GM23338 (cell line): ENCODE results near the gene SELENOO. TPM values are rescaled to one million over a fixed set of nuclear protein-coding genes. Genes with fewer than 3 reads are reported as not detected.

ENCODE experiments used
- ATAC-seq: fragments of 200-7000 bp; cut with Tn5 transposase; 3 replicates; pipeline ENCODE4 v1.9.1; 2020
- DNase-seq: peaks from one replicate; pipeline ENCODE4 v3.0.0-alpha.2; 2015; ENCODE audit warnings: low spot score
- H2AFZ ChIP-seq: fragments of 200-600 bp; sonication (generic); 2 replicates; pipeline ENCODE4 v1.8.0; 2016; ENCODE audit warnings: antibody characterized with exemption, mild to moderate bottlenecking, moderate library complexity
- H3F3A ChIP-seq: fragments of 200-600 bp; sonication (generic); replicated peaks from 2 replicates; pipeline ENCODE4 v1.8.0; 2017; ENCODE audit warnings: antibody characterized with exemption, mixed run types, low read depth
- H3K27ac ChIP-seq: fragments of 200-600 bp; sonication (generic); 2 replicates; pipeline ENCODE4 v1.6.1; 2016; ENCODE audit warnings: low read depth
- H3K27me3 ChIP-seq: fragments of 200-600 bp; sonication (generic); 2 replicates; pipeline ENCODE4 v1.8.0; 2016; ENCODE audit warnings: mild to moderate bottlenecking, mixed run types, moderate library complexity; ENCODE audit not compliant: insufficient read depth
- H3K36me3 ChIP-seq: fragments of 200-600 bp; sonication (generic); 2 replicates; pipeline ENCODE4 v1.8.0; 2016; ENCODE audit warnings: mild to moderate bottlenecking; ENCODE audit not compliant: insufficient read depth
- H3K4me1 ChIP-seq: fragments of 200-600 bp; sonication (generic); 2 replicates; pipeline ENCODE4 v1.8.0; 2016; ENCODE audit warnings: mild to moderate bottlenecking, moderate library complexity; ENCODE audit not compliant: insufficient read depth
- H3K4me2 ChIP-seq: fragments of 200-600 bp; sonication (generic); 2 replicates; pipeline ENCODE4 v1.7.1; 2017; ENCODE audit warnings: mixed run types
- H3K4me3 ChIP-seq: fragments of 200-600 bp; sonication (generic); 2 replicates; pipeline ENCODE4 v1.6.1; 2016; ENCODE audit warnings: mixed run types
- H3K79me2 ChIP-seq: fragments of 200-600 bp; sonication (generic); replicated peaks from 2 replicates; pipeline ENCODE4 v1.8.0; 2017; ENCODE audit warnings: mild to moderate bottlenecking; ENCODE audit not compliant: insufficient read depth
- H3K9me2 ChIP-seq: fragments of 200-600 bp; sonication (generic); 2 replicates; pipeline ENCODE4 v1.8.0; 2017; ENCODE audit not compliant: insufficient read depth
- H4K20me1 ChIP-seq: fragments of 200-600 bp; sonication (generic); replicated peaks from 2 replicates; pipeline ENCODE4 v1.8.0; 2017; ENCODE audit warnings: mild to moderate bottlenecking; ENCODE audit not compliant: insufficient read depth
- H3K27ac Mint-ChIP-seq: 2 replicates; pipeline ENCODE4 v1.8.0; 2020; ENCODE audit warnings: inconsistent platforms, mild to moderate bottlenecking, moderate library complexity, mixed read lengths
- H3K27me3 Mint-ChIP-seq: 3 replicates; pipeline ENCODE4 v1.8.0; 2022; ENCODE audit warnings: low read depth, mild to moderate bottlenecking, moderate library complexity, mixed read lengths, inconsistent platforms; ENCODE audit not compliant: insufficient read depth, poor library complexity
- H3K36me3 Mint-ChIP-seq: 3 replicates; pipeline ENCODE4 v1.8.0; 2021; ENCODE audit warnings: low read depth, mild to moderate bottlenecking, inconsistent platforms, moderate library complexity, mixed read lengths
- H3K4me1 Mint-ChIP-seq: 3 replicates; pipeline ENCODE4 v1.8.0; 2020; ENCODE audit warnings: mild to moderate bottlenecking, inconsistent platforms, mixed read lengths
- H3K4me3 Mint-ChIP-seq: 3 replicates; pipeline ENCODE4 v1.8.0; 2021; ENCODE audit warnings: moderate library complexity, mild to moderate bottlenecking, inconsistent platforms, mixed read lengths
- H3K9me3 Mint-ChIP-seq: 3 replicates; pipeline ENCODE4 v1.8.0; 2020; ENCODE audit warnings: moderate library complexity, mild to moderate bottlenecking, inconsistent platforms, mixed read lengths
- EZH2phosphoT487 ChIP-seq: fragments of 200-600 bp; sonication (generic); IDR thresholded peaks from one replicate; pipeline ENCODE4 v1.8.1; 2018; ENCODE audit warnings: antibody characterized with exemption; ENCODE audit not compliant: unreplicated experiment
- POLR2AphosphoS5 ChIP-seq: IDR thresholded peaks from 2 replicates; pipeline ENCODE4 v1.6.1; 2016; ENCODE audit warnings: antibody characterized with exemption, low read depth
- ZNF331 ChIP-seq: fragments of 250-450 bp; sonication (Bioruptor Pico); IDR thresholded peaks from 2 replicates; pipeline ENCODE4 v1.5.0; 2020; ENCODE audit warnings: low read depth, mild to moderate bottlenecking, moderate library complexity
- polyA plus RNA-seq: library from polyadenylated mRNA; unstranded; fragments of >200 nt; fragmentation: Nextera tagmentation; extraction: Ambion mirVana; gene quantifications from 2 replicates; pipeline ENCODE4 v1.2.1, GENCODE V29; 2016
- total RNA-seq: library from RNA; depleted of rRNA; stranded (reverse); fragments of >200 nt; shearing (Covaris generic); gene quantifications from 2 replicates; pipeline ENCODE4 v1.2.3, GENCODE V29; 2014
- TF ChIP-seq, protein P1 (sequence below): fragments of 250-450 bp; sonication (Bioruptor Pico); IDR thresholded peaks from 2 replicates; pipeline ENCODE4 v1.5.0; 2020; ENCODE audit warnings: mild to moderate bottlenecking, moderate library complexity
- TF ChIP-seq, protein P2 (sequence below), 2 experiments: fragments of 200-600 bp in 1 of 2; sonication (generic) in 1 of 2; conservative IDR thresholded peaks; 2 replicates each; pipeline versions ENCODE4 v1.5.1 to v1.6.1; 2016 to 2017; ENCODE audit warnings: antibody characterized with exemption in 2 of 2, low read depth in 2 of 2, mild to moderate bottlenecking in 2 of 2, moderate library complexity in 1 of 2
- TF ChIP-seq, protein P3 (sequence below): IDR thresholded peaks from 2 replicates; pipeline ENCODE4 v1.6.1; 2016; ENCODE audit warnings: antibody characterized with exemption
- TF ChIP-seq, protein P4 (sequence below): IDR thresholded peaks from one replicate; pipeline ENCODE4 v1.6.1; 2018; ENCODE audit warnings: antibody characterized with exemption; ENCODE audit not compliant: unreplicated experiment

Gene SELENOO
- total and polyA plus RNA-seq, 2 experiments from 2014 or later: 6.8 to 21.3 TPM

DNA sequence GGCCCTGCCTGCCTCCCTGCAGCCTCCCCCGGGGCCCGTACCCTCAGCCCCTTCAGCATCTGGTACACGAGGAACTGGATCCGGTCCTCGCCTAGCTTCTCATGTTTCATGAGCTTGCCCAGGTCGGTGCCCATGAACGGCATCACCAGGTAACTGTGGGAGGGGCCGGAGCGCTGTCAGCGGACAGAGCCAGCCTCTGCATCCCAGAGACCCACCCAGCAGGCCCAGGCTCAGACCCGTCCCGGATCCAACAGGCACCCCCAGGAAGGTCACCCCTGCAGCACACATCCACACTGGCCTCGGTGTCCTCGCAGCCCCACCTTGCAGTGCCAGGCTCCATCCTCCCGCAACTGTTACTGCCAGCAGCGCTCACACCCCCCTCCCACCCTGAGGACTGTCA is 56.2 kb downstream of the SELENOO start (continued):
- TF ChIP-seq, protein P1, sequence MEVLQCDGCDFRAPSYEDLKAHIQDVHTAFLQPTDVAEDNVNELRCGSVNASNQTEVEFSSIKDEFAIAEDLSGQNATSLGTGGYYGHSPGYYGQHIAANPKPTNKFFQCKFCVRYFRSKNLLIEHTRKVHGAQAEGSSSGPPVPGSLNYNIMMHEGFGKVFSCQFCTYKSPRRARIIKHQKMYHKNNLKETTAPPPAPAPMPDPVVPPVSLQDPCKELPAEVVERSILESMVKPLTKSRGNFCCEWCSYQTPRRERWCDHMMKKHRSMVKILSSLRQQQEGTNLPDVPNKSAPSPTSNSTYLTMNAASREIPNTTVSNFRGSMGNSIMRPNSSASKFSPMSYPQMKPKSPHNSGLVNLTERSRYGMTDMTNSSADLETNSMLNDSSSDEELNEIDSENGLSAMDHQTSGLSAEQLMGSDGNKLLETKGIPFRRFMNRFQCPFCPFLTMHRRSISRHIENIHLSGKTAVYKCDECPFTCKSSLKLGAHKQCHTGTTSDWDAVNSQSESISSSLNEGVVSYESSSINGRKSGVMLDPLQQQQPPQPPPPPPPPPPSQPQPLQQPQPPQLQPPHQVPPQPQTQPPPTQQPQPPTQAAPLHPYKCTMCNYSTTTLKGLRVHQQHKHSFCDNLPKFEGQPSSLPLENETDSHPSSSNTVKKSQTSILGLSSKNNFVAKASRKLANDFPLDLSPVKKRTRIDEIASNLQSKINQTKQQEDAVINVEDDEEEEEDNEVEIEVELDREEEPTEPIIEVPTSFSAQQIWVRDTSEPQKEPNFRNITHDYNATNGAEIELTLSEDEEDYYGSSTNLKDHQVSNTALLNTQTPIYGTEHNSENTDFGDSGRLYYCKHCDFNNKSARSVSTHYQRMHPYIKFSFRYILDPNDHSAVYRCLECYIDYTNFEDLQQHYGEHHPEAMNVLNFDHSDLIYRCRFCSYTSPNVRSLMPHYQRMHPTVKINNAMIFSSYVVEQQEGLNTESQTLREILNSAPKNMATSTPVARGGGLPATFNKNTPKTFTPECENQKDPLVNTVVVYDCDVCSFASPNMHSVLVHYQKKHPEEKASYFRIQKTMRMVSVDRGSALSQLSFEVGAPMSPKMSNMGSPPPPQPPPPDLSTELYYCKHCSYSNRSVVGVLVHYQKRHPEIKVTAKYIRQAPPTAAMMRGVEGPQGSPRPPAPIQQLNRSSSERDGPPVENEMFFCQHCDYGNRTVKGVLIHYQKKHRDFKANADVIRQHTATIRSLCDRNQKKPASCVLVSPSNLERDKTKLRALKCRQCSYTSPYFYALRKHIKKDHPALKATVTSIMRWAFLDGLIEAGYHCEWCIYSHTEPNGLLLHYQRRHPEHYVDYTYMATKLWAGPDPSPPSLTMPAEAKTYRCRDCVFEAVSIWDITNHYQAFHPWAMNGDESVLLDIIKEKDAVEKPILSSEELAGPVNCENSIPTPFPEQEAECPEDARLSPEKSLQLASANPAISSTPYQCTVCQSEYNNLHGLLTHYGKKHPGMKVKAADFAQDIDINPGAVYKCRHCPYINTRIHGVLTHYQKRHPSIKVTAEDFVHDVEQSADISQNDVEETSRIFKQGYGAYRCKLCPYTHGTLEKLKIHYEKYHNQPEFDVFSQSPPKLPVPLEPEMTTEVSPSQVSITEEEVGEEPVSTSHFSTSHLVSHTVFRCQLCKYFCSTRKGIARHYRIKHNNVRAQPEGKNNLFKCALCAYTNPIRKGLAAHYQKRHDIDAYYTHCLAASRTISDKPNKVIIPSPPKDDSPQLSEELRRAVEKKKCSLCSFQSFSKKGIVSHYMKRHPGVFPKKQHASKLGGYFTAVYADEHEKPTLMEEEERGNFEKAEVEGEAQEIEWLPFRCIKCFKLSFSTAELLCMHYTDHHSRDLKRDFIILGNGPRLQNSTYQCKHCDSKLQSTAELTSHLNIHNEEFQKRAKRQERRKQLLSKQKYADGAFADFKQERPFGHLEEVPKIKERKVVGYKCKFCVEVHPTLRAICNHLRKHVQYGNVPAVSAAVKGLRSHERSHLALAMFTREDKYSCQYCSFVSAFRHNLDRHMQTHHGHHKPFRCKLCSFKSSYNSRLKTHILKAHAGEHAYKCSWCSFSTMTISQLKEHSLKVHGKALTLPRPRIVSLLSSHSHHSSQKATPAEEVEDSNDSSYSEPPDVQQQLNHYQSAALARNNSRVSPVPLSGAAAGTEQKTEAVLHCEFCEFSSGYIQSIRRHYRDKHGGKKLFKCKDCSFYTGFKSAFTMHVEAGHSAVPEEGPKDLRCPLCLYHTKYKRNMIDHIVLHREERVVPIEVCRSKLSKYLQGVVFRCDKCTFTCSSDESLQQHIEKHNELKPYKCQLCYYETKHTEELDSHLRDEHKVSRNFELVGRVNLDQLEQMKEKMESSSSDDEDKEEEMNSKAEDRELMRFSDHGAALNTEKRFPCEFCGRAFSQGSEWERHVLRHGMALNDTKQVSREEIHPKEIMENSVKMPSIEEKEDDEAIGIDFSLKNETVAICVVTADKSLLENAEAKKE: no peak
- TF ChIP-seq POLR2AphosphoS5: no peak
- TF ChIP-seq, protein P2, sequence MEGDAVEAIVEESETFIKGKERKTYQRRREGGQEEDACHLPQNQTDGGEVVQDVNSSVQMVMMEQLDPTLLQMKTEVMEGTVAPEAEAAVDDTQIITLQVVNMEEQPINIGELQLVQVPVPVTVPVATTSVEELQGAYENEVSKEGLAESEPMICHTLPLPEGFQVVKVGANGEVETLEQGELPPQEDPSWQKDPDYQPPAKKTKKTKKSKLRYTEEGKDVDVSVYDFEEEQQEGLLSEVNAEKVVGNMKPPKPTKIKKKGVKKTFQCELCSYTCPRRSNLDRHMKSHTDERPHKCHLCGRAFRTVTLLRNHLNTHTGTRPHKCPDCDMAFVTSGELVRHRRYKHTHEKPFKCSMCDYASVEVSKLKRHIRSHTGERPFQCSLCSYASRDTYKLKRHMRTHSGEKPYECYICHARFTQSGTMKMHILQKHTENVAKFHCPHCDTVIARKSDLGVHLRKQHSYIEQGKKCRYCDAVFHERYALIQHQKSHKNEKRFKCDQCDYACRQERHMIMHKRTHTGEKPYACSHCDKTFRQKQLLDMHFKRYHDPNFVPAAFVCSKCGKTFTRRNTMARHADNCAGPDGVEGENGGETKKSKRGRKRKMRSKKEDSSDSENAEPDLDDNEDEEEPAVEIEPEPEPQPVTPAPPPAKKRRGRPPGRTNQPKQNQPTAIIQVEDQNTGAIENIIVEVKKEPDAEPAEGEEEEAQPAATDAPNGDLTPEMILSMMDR (conservative IDR thresholded peaks at IDR 0.05; ENCODE audit: low read depth in 2 of 2): no peak

DNA sequence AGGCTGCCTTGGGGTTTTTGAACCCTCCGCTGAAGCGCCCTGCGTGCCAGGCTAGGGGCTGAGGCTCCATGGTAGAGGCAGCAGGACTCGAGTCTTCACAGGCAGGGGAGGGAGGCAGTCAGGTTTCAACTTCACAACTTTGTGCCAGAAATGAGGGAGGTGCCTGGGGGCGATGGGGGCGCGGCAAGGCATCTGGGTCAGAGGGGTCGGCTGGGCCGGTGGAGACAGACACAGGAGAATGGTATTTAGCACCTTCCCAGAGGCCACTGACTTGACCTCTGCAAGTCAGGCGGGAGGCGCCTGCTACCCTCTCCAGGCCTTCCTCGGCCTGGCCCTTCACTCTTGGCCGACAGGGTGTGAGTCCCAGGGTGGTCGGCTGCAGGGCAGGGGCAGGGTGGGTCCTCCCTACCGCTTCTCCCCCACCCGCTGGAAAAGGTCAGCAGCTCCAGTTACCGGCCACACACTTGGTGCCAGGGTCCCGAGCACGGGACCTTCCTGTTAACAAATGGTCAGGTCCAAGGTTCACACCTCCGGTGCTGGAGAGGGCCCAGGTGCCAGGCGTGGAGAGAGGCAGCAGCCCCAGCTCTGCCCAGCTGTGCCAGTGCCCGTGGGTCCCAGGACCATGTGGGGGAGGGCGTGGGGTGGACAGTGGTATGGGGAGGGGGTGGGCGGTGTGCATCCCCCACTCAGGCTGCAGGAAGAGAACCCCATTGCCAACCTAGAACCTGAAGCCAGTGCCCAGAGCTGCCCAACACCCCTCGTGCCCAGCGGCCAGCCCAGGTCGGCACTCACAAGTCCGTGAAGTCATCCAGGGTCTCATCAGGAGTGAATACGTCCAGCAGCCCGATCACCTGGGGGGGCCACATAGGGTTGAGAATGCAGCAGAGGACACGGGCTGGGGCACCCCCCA is 56.9 kb downstream of the SELENOO start:
- Histone ChIP-seq H3K4me2 (no peak overlapping the region), H3K4me3 (no peak overlapping the region), H2AFZ (no peak overlapping the region), H3K36me3 (no peaks in the 10 kb centered on the region), H3K27me3 (peaks cover 19% of the 10 kb centered on the region), H3K9me2 (no peaks in the 10 kb centered on the region), H4K20me1 (no peaks in the 10 kb centered on the region), H3K27ac (no peak overlapping the region), H3K79me2 (no peaks in the 10 kb centered on the region), H3K4me1 (peaks cover 7% of the 10 kb centered on the region), H3F3A (no peaks in the 10 kb centered on the region)
- Mint-ChIP-seq H3K4me3 (no peak overlapping the region), H3K27me3 (peaks cover 20% of the 10 kb centered on the region), H3K27ac (no peak overlapping the region), H3K36me3 (no peaks in the 10 kb centered on the region), H3K9me3 (no peaks in the 10 kb centered on the region), H3K4me1 (peaks cover 6% of the 10 kb centered on the region; the same call in 2 of the 3 replicates)
- no peak for ATAC-seq
- DNase-seq: no peak
- TF ChIP-seq, protein P3, sequence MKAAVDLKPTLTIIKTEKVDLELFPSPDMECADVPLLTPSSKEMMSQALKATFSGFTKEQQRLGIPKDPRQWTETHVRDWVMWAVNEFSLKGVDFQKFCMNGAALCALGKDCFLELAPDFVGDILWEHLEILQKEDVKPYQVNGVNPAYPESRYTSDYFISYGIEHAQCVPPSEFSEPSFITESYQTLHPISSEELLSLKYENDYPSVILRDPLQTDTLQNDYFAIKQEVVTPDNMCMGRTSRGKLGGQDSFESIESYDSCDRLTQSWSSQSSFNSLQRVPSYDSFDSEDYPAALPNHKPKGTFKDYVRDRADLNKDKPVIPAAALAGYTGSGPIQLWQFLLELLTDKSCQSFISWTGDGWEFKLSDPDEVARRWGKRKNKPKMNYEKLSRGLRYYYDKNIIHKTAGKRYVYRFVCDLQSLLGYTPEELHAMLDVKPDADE: no peak
- TF ChIP-seq, protein P2 (conservative IDR thresholded peaks at IDR 0.05; ENCODE audit: low read depth in 2 of 2): no peak
- TF ChIP-seq ZNF331 (CRISPR knock-in tag): no peak
- TF ChIP-seq EZH2phosphoT487: no peak
- TF ChIP-seq, protein P4, sequence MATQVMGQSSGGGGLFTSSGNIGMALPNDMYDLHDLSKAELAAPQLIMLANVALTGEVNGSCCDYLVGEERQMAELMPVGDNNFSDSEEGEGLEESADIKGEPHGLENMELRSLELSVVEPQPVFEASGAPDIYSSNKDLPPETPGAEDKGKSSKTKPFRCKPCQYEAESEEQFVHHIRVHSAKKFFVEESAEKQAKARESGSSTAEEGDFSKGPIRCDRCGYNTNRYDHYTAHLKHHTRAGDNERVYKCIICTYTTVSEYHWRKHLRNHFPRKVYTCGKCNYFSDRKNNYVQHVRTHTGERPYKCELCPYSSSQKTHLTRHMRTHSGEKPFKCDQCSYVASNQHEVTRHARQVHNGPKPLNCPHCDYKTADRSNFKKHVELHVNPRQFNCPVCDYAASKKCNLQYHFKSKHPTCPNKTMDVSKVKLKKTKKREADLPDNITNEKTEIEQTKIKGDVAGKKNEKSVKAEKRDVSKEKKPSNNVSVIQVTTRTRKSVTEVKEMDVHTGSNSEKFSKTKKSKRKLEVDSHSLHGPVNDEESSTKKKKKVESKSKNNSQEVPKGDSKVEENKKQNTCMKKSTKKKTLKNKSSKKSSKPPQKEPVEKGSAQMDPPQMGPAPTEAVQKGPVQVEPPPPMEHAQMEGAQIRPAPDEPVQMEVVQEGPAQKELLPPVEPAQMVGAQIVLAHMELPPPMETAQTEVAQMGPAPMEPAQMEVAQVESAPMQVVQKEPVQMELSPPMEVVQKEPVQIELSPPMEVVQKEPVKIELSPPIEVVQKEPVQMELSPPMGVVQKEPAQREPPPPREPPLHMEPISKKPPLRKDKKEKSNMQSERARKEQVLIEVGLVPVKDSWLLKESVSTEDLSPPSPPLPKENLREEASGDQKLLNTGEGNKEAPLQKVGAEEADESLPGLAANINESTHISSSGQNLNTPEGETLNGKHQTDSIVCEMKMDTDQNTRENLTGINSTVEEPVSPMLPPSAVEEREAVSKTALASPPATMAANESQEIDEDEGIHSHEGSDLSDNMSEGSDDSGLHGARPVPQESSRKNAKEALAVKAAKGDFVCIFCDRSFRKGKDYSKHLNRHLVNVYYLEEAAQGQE: no peak
- TF ChIP-seq POLR2AphosphoS5: no peak
